Cardiac septum (tissue), 1 donor: ENCODE results near the gene TMTC3. TPM values are rescaled to one million over a fixed set of nuclear protein-coding genes. Genes with fewer than 3 reads are reported as not detected.

Experiments used
- total RNA-seq: library from RNA; stranded (reverse); fragmentation: NEBNext Ultra II Directional; extraction: Animal tissue kit (Norgen Biotek cat#: 25700); gene quantifications from one replicate; pipeline ENCODE4 v1.2.1, GENCODE V29; 2021
- donor health status: DM: no; HTN: no; CAD: no.

TMTC3 gene
- total RNA-seq, 1 donor from 2014 or later, result 12.2 TPM

Other genes starting within 250 kb of the TMTC3 start
- 0.05 TPM for gene C12orf50, start 112.9 kb upstream of the TMTC3 start, total RNA-seq
- 10.0 TPM for gene CEP290, start 219 bp upstream of the TMTC3 start, total RNA-seq